ENCODE results near the gene MIGA1.
"Not testable (repeated sequence)": the region's sequence is repeated elsewhere in the genome, so short reads cannot be mapped to it uniquely, and the experiment has no call there.

Gene MIGA1

GRCh38 chr1:77802026-77802425, 22.6 kb downstream of the MIGA1 start:
- no peak for DNase-seq (ENCODE audit: low read depth)
- no peak overlapping the region for H3K4me3 ChIP-seq (ENCODE audit: low read depth, low read length)
- TF ChIP-seq, protein P1, sequence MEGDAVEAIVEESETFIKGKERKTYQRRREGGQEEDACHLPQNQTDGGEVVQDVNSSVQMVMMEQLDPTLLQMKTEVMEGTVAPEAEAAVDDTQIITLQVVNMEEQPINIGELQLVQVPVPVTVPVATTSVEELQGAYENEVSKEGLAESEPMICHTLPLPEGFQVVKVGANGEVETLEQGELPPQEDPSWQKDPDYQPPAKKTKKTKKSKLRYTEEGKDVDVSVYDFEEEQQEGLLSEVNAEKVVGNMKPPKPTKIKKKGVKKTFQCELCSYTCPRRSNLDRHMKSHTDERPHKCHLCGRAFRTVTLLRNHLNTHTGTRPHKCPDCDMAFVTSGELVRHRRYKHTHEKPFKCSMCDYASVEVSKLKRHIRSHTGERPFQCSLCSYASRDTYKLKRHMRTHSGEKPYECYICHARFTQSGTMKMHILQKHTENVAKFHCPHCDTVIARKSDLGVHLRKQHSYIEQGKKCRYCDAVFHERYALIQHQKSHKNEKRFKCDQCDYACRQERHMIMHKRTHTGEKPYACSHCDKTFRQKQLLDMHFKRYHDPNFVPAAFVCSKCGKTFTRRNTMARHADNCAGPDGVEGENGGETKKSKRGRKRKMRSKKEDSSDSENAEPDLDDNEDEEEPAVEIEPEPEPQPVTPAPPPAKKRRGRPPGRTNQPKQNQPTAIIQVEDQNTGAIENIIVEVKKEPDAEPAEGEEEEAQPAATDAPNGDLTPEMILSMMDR (IDR thresholded peaks at IDR 0.05; ENCODE audit: control insufficient read depth, extremely low read depth, insufficient read depth), result no peak

GRCh38 chr1:77803371-77803770, 23.9 kb downstream of the MIGA1 start:
- no peak for DNase-seq (ENCODE audit: low read depth)
- H3K4me3 ChIP-seq (ENCODE audit: low read depth, low read length), result no peak overlapping the region
- TF ChIP-seq, protein P1 (IDR thresholded peaks at IDR 0.05; ENCODE audit: control insufficient read depth, extremely low read depth, insufficient read depth), result no peak

DNA sequence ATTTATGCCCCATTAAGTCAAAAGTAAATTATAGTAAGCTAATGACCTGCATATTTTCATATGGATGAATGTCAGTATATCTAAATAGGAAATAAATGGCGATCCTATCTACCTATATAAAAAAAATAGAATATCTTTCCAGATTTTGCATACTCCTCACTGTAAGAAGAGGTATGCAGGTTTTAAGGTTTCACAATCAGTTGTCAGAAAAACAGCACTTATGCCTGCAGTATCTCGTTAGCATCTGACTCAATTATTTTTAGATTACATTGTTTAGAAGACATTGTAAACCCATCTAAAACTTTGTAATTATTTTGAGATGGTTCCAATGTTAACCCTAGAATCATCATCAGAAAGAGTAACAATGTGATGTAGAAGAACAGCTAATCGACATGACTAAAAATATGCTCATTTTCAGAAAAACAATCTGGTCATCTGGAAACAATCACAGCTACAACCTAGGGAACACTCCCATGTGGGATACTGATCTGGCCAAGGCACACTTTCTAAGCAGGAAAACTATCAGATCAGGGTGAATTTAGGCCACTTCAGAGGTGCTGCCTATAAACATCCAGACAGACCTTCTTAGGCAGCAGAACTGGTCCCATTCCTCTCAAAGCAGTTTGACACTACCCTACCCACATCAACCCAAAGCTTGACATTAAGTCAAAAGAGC, 30.5 kb downstream of the MIGA1 start:
- DNase-seq (ENCODE audit: low read depth); H3K4me3 ChIP-seq (ENCODE audit: low read depth, low read length): not testable (repeated sequence)

DNA sequence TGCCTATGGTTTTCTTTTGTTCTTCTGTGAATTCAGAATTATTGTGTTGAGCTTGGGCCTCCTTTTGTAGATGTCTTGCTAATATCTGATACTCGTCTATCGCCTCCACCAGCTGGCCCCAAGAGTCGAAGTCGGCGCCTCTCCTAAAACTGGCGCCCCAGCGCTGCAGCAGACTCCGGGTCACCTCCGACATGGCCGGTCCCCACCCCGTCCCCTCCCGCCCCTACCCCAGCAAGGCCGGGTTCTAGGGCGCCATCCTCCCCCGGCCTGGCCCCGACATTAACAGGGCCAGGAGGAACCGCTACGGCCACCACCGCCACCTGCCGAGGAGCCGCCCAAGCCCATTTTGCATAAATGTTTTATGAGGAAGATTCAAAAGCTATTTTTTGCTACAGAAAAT, 32.1 kb downstream of the MIGA1 start:
- not testable (repeated sequence) for DNase-seq (ENCODE audit: low read depth); H3K4me3 ChIP-seq (ENCODE audit: low read depth, low read length)

GRCh38 chr1:77817368-77818209, 38.1 kb downstream of the MIGA1 start:
- H3K4me3 ChIP-seq (ENCODE audit: low read depth, low read length), result no peak overlapping the region
- TF ChIP-seq, protein P1 (IDR thresholded peaks at IDR 0.05; ENCODE audit: control insufficient read depth, extremely low read depth, insufficient read depth), result no peak
- DNase-seq (ENCODE audit: low read depth), result no peak

DNA sequence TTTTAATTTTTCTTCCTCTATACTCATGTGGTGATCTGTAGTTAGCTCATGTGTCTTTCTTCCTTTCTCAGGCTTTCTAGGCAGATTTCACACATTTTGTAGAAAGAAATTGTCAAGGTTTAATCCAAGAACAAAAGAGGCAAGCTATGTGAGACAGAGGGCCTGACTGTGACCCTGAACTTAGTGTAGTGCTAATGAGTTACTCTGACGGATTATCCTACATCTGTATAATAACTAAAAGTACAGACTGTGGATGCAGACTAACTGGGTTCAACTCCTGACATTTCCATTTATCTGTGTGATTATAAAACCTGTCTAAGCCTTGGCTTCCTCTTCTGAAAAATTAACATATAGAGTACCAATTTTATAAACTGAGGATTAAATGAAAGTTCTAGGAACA, 40.7 kb downstream of the MIGA1 start:
- TF ChIP-seq, protein P1 (IDR thresholded peaks at IDR 0.05; ENCODE audit: control insufficient read depth, extremely low read depth, insufficient read depth), result no peak
- no peak for DNase-seq (ENCODE audit: low read depth)
- H3K4me3 ChIP-seq (ENCODE audit: low read depth, low read length), result no peak overlapping the region

- TF ChIP-seq, protein P1 (IDR thresholded peaks at IDR 0.05; ENCODE audit: control insufficient read depth, extremely low read depth, insufficient read depth), result no peak
- no peak overlapping the region for H3K4me3 ChIP-seq (ENCODE audit: low read depth, low read length)
- DNase-seq (ENCODE audit: low read depth), result no peak
These were observed 44.6 kb downstream of the MIGA1 start for GRCh38 chr1:77824079-77824478.

- no peak overlapping the region for H3K4me3 ChIP-seq (ENCODE audit: low read depth, low read length)
- TF ChIP-seq, protein P1 (IDR thresholded peaks at IDR 0.05; ENCODE audit: control insufficient read depth, extremely low read depth, insufficient read depth), result no peak
- DNase-seq (ENCODE audit: low read depth), result no peak
These were observed 45.2 kb downstream of the MIGA1 start for GRCh38 chr1:77824694-77825093.

All from LNCaP clone FGC (cell line).